ENCODE measurements around the gene FAM120B. TPM values are rescaled to one million over a fixed set of nuclear protein-coding genes. Genes with fewer than 3 reads are reported as not detected.

FAM120B gene
- total and polyA plus RNA-seq, 2 of the 4 experiments (the other 2 are of a cell fraction), result 15.3 to 28.0 TPM

GRCh38 chr6:170262489-170263088 lies 44.0 kb upstream of the FAM120B start:
- CTCF ChIA-PET, result no interaction called here

More at GRCh38 chr6:170262489-170263088, 44.0 kb upstream of the FAM120B start:
- Histone ChIP-seq H3K56ac (ENCODE audit: extremely low read depth, insufficient read depth, low read length) (no peak overlapping the region), H3K4ac (ENCODE audit: low read depth, low read length) (no peak overlapping the region), H4K91ac (ENCODE audit: insufficient read depth, low read depth, low read length) (no peak overlapping the region), H3K27me3 (ENCODE audit: control insufficient read depth, insufficient read depth, low read length) (peaks cover 5% of the 10 kb centered on the region; the same call in 1 of the 2 replicates), H2AFZ (replicated peaks; ENCODE audit: low read length, poor library complexity) (no peak overlapping the region), H3K23ac (ENCODE audit: low read depth, low read length) (no peak overlapping the region), H2BK15ac (ENCODE audit: low read depth, low read length) (no peak overlapping the region), H4K5ac (ENCODE audit: low read depth, low read length) (no peak overlapping the region), H3K4me1 (ENCODE audit: control insufficient read depth, insufficient read depth, low read length) (peaks cover 2% of the 10 kb centered on the region; the same call in 1 of the 2 replicates), H3K36me3 (ENCODE audit: control insufficient read depth, insufficient read depth, low read length) (no peaks in the 10 kb centered on the region), H3K9me3 (ENCODE audit: control insufficient read depth, insufficient read depth, low read length) (no peaks in the 10 kb centered on the region), H3K79me1 (ENCODE audit: low read depth in 1 of 2, low read length in 2 of 2) (no peaks in the 10 kb centered on the region), H4K20me1 (ENCODE audit: insufficient read depth, low read length) (no peaks in the 10 kb centered on the region), H3K18ac (ENCODE audit: low read depth, low read length) (no peak overlapping the region), H2AK5ac (ENCODE audit: low read depth, low read length) (no peak overlapping the region), H3K4me2 (ENCODE audit: low read depth, low read length) (no peak overlapping the region), H2BK5ac (ENCODE audit: low read depth, low read length, poor library complexity, severe bottlenecking) (no peak overlapping the region), H3K27ac (ENCODE audit: insufficient read depth, low read length) (no peak overlapping the region), H2AK9ac (replicated peaks; ENCODE audit: low read depth, low read length, poor library complexity) (no peak overlapping the region), H2BK20ac (ENCODE audit: low read depth, low read length) (no peak overlapping the region), H4K8ac (ENCODE audit: low read depth in 2 of 2, low read length in 2 of 2) (no peak overlapping the region), H3K14ac (replicated peaks; ENCODE audit: low read depth, low read length) (no peak overlapping the region), H3K9me1 (ENCODE audit: insufficient read depth, low read length) (no peaks in the 10 kb centered on the region), H3K9ac (ENCODE audit: low read depth, low read length) (no peak overlapping the region), H3K4me3 (ENCODE audit: insufficient read depth, low read depth, low read length) (no peak overlapping the region), H2BK120ac (ENCODE audit: low read depth, low read length) (no peak overlapping the region)
- no TSS peak for BruUV-seq (replicated peaks)
- no peak for ATAC-seq (ENCODE audit: low read depth)
- dilution Hi-C loops (cut with HindIII; ENCODE audit: low sequenced_read_pairs, unreplicated experiment) (no loop called here), in situ Hi-C loops (cut with MboI; ENCODE audit: low sequenced_read_pairs) (no loop called here), intact Hi-C loops (cut with micrococcal nuclease) (no loop called here)
- POLR2A ChIA-PET (ENCODE audit: unreplicated experiment), result no interaction called here
- 74% methylated on average over 11 of the region's 22 CpGs; no CpG with 5 or more reads in 1 of the 2 experiments for WGBS, 2 experiments (ENCODE audit: extremely low coverage in 2 of 2, insufficient read length in 1 of 2)
- TF ChIP-seq RCOR1 (IDR thresholded peaks at IDR 0.05; ENCODE audit: insufficient replicate concordance, low read length), result no peak
- no peak for TF ChIP-seq MAFK (IDR thresholded peaks at IDR 0.05; ENCODE audit: low read depth, low read length)
- no peak for DNase-seq
